SIG-M5 treated with dmso at 0.1 percent for 504 hours (cell line): Measurements from ENCODE around the gene GP1BA.

Experiments used
- DNase-seq: peaks from one replicate; lab custom pipeline; 2025; ENCODE audit not compliant: unreplicated experiment; lab: John Stamatoyannopoulos, UW

Gene GP1BA

DNA sequence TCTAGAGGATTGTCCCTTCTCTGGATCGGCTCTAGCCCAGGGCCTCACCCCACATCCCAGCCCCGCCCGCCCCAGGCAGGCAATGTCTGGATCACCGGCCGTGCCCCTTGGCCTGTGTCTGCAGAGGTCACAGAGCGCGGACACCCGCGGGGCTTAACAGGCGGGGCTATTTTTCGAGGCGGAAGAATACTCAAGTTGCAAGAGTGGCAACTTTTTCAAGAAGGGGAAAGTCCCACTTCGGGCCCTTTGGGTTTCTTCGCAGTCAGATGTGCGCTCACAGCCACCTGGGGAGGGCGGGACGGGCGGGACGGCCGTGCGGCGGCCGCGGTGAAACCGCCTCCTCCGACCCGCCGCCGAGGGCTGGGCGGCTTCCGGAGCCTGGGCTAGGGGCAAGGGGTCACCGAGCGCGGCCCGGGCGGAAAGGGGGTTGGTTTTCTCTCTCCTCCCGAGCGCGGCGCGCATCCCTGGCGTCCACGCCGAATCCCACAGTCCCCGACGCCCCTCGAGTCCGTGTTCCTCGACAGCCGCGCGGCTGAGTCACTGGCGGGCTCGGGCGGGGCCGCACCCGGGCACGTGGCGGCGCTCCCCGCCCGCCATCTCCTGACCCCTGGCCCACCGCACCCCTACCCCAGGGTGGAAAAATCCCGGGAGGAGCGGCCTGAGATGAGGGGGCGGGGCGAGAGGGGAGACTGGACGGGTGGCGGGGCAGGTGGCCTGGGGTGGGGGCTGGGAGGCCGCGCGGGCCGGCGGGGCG lies 17.4 kb downstream of the GP1BA start:
- peak; percentile 70 for DNase-seq

DNA sequence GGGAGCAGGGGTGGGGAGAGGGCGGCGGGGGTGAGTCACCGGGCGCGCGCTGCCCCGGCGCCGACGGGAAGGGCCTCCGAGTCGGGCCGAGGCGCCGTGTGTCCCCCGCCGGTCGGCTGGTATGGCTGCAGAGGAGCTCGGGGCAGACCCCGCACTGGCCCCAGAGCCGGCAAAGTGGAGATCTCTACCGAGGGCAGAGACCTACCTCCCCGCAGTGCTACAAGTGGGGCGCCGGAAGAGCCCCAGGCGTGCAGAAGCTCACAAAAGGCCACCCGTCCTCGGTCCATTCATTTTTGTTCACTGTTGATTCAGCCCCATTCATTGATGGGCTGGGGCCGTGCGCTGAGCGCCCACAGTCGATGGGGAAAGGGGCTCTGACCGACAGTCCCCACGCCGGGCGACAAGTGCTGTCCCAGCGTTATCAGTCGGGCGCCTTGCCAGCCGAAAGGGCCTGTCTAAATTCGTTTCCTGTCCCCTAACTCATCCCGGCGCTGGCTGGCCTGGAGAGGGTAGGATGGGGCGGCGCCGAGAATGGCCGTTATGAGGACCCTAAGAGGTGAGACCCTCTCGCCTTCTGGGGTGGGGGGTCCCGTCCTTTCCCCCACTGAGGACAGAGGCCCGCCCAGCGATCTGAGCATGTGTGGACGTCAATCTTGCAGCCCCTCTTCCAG lies 18.1 kb downstream of the GP1BA start:
- DNase-seq, result peak; percentile 34

DNA sequence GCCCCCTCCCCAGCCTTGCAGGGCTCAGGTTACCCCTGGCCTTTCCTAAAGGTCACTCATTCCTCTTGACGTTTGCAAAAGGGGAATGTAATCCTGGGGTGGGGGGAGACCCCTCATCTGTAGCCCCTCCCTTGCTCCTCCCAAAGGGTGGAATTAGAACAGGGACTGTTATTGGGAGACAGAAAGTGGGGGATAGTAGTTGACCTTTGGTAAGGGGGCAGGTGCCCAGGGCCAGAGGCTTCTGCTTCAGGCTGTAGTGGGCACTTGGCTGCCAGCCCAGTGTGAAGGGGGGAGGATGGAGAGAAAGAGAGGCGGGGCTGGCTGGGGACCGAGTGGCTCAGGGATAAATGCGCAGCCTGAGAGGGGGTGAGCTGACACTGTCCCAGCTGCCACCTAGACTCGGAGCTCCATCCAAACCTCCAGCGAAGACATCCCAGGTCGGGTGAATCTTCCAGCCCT lies 18.7 kb downstream of the GP1BA start, which contains the start of gene ENO3:
Gene ENO3 (plus strand): TSS at position 374 of the 459 bp plus-strand sequence. CDS start 711 bp downstream, outside the sequence.
- DNase-seq, result no peak

DNA sequence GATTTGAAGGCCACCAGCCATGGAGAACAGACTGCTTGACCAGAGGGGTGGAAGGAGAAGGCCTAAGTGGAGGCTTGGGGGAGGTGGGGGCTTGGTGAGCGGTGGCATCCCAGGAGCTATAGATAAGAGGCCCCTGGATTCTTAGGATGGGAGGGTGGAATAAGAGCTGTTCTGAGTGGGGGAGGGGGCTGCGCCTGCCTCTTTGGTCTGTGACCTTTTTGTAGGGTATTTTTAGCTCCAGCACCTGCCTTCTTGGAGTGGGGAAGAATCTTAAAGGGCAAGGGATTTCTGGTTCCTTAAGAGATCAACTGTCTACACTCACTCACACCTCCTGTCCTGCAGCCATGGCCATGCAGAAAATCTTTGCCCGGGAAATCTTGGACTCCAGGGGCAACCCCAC lies 19.4 kb downstream of the GP1BA start:
- no peak for DNase-seq

DNA sequence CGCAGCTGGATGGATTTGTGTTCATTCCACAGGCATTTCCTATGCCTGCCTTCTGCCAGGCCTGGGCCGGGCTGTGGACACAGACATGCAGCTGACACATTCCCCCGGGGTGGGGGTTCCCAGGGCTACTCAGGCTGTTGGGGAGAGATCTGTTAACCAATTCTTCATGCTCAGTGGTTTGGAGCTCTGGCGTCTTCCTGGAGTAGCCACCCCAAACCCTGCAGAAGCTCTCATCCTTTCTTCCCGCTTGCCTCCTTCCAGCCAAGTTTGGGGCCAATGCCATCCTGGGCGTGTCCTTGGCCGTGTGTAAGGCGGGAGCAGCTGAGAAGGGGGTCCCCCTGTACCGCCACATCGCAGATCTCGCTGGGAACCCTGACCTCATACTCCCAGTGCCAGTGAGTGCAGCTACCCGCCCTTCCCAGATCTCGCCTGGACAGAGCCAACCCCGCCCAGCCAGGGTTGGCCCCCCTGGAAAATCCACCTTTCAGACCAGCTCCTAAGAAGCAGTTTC lies 21.4 kb downstream of the GP1BA start:
- no peak for DNase-seq

DNA sequence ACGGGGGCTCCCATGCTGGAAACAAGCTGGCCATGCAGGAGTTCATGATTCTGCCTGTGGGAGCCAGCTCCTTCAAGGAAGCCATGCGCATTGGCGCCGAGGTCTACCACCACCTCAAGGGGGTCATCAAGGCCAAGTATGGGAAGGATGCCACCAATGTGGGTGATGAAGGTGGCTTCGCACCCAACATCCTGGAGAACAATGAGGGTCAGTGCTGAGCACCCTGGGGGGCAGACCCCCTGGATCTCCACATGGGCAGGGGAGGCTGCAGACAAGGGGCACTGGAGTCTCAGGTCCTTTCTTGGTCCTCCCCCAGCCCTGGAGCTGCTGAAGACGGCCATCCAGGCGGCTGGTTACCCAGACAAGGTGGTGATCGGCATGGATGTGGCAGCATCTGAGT lies 23.0 kb downstream of the GP1BA start:
- DNase-seq, result no peak

DNA sequence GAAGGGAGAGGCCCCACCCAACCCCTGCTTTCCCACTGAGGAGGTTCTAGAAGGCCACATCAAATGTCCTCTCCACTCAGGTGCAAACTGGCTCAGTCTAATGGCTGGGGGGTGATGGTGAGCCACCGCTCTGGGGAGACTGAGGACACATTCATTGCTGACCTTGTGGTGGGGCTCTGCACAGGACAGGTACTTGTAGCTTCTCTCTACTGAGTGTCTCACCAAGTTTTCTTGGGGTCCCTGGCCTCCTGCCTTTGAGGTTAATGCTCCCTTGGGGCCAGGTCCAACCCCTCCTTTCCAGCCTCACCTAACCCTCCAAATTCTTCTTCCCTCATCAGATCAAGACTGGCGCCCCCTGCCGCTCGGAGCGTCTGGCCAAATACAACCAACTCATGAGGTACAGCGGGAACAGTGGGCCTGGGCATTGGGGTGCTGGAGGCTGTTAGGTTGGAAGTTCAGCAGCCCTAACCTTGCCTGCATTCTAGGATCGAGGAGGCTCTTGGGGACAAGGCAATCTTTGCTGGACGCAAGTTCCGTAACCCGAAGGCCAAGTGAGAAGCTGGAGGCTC lies 24.5 kb downstream of the GP1BA start:
- no peak for DNase-seq

DNA sequence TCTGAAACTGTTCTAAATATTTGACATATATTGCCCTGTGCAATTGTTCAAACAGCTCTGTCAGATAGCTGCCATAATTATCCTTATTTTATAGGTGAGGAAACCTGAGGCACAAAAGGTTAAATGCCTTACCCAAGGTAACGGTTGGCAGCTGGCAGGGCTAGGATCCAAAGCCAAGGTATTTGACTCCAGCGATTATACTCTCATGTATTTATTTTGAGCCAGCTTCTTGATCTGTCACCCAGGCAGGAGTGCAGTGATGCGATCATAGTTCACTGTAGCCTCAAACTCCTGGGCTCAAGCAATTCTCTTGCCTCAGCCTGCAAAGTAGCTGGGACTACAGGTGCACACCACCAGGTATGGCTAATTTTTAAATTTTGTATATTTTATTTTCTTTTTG lies 26.0 kb downstream of the GP1BA start:
- no peak for DNase-seq

DNA sequence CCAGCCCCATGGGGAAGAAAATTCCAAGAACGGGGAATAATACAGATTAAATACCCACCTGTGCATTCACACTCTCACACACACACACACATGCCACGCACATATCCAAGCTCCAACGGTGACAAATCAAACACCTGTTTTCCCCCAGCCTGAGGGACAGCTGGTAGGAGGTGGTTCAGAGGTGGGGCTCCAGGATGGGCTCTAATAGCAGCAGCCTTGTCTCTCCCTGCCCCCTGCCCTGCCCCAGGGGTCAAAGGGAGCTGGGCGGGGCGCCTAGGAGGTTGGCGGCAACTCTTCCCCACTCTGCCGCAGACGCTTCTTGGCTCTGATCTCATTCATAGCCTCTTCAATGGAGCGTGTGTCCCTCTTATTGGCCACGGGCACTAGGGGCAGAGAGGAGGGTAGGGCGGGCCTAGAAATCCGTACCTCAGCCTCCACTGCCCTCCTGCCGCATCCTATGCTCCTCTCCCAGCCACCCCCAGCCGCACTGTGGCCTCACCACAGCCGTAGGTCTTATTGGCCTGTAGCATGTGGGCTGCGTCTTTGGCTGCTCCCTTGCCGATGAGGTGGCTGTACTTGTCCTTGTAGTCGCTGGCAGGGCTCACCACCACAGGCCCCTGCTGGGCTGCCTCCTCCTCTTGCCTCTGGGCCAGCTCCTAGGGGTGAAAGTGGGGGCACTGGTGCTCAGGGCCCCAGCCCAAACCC lies 27.3 kb downstream of the GP1BA start:
- no peak for DNase-seq

DNA sequence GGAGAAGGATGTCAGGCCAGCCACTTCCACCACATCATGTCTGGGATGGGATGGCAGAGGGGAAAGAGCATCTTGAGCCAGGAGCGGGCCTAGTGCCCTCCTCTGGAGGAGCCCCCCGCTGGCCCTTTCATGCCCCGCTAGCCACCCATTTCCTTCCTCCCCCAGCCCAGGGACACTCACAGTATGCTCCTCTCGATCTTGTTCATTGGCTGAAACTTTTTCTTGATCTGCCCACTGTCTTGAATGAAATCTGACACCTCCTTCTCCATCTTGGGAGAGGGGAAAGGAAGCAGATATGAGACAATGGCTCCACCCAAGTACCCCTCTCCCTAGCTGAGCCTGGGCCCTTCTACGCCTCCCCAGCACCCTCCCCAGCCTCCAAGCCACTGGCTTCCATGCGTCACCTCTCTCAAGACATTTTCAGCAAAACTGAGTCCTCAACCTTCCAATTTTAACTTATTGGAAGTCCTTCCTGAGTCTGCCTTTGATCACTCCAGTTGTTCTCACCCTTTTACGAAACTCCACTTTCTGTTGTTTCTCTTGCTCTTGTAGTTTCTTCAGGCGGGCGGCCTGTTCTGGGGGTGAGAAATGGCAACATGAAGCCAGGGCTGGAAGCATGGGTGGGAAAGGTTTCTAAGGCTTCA lies 28.3 kb downstream of the GP1BA start:
- no peak for DNase-seq

DNA sequence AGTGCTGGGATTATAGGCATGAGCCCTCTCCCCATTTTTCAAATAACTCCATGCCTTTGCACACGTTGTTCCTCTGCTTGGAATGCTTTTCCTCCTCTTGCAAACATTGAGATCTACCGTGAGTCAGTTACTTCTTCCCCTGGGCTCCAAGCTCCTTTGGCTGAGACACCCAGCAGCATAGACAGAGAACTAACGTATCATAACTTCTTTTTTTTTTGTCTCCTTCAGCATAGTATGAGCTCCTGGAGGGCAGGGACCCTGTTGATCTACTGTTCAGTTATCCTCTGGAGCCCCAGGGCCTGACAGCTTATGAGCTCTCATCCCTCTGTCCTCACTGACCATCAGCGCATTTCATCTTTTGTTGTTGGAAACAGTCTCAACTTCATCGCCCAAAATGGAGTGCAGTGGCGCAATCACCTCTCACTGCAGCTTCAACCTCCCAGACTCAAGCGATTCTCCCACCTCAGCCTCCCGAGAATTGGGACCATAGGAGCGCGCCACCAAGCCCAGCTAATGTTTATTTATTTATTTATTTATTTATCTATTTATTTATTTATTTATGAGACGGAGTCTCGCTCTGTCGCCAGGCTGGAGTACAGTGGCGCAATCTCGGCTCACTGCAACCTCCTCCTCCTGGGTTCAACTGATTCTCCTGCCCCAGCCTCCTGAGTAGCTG lies 33.4 kb downstream of the GP1BA start:
- no peak for DNase-seq

DNA sequence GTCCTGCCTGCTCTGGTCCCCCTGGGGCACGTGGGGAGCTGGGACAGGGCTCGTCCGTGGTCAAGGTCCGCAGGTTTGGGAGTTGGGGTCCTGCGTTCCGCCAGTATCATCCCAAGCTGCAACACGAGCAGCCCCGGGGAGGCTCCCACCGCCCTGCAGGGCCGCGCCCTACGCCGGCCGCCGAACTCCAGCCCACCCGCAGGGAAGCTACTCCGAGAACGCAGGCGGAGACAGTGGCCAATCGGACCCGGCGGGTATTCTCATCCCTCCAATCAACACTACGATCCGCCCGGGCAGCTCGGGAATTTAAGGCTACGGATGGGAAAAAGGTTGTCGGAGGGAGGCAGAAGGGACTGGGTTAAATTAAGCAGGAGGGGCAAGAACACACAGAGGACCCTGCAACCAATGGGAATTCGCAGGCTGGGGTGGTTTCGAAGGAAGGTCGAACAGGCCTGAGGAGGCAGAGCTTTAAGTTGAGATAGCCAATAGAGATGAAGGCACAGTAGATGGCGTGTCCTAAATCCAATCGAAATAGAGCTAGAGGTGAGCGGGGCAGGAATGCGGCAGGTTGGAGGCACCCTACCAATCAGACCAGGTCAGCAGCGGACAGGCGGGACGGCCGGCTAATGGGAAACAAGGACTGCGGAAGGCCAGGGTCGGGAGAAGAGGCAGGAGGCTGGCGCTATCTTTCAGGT lies 34.9 kb downstream of the GP1BA start:
- DNase-seq, result peak; percentile 100

DNA sequence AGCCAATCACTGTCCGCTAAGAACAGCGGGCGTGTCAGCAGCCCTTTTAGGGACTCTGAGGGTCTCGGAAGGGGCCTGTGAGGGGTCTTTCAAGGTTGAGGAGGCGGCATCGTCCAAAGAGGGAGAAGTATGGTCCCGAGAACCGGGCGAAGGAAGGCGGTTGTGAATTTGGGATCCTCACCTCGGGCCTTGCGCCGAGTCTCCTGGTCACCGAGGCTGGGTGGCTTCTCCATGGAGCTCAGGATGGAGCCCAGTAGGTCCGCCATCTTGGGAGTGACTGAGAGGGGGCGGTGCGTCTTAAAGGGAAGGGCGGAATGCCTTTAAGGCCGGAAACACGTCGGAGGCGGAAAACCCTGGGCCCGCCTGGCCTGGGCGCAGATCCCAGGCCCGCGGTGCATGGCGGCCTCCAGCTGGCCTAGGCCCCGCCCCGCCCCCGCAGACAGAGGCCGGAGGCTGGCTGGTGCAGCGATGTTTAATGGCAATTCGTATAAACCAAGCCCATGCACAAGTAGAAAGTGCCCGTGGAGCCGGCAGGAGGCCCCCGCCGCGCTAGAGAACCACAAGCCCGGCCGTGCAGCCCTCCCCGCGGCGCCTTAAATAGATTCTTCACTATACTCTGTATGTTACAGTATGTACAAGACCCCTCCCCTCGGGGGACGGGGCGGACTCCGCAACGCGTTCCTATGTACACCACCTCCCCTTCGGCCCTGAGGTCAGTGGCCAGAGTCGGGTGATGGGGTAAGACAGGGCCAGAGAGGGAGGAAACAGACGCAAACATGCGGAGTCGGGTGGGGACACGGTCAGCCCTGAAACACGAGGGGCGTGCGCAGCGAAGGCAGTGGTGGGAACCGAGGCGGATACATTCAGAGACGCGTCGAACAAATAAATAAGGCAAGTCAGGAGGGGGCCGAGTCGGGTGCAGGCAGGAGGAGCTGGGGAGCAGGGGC lies 35.7 kb downstream of the GP1BA start, which contains the start of gene SPAG7:
Gene SPAG7 (minus strand): TSS at position 279 of the 947 bp plus-strand sequence. CDS start 13 bp downstream, at position 266.
- peak; percentile 94 for DNase-seq

DNA sequence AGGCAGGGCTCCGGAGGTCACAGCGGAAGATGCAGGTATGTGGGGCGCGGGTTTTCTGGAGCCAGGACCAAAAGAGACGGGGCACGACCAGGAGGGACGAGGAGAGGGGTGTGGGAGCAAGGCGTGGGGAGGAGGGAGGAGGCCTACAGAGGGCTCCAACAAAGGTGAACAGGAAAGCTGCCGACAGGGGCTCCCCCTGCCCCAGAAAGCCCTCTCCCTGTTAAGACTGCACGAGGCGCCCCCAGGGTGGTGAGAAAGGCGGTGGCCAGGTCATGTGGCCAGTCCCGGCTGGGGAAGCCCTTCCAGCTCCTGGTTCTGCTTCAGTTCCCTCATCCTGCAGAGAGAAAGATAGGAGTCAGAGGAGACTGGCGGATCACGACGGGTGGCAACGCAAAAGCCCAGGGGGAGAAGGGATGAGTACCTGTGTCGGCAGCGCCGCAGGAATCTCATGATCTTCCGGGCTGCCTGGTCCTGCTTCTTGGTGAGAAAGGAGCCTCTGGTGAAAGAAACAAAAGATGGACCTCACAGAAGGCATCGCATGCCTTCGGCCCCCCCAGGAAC lies 36.5 kb downstream of the GP1BA start:
- DNase-seq, result no peak

DNA sequence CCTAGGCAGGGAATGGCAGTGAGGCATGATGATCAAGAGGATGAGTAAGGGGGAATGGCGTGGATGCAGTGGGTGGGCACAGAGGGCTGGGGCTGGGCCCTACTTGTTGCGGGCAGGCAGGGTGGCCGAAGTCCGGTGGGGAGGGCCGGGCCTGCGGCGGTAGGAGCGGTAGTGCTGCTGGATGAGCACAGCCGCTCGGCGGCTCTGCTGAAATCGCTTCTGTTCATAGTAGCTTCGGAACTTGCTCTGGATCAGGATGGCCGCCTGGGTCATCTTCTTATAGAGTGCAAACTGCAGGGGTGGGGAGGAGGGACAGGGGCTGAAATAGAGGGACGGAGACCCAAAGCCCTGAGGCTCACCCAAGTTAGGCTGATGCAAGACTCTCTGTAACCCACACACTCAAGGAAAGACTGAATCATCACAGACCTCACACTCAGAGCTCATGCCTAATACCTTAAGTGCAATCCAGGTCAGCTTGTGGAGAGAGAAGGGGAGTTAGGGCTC lies 37.0 kb downstream of the GP1BA start:
- DNase-seq, result peak; percentile 84

DNA sequence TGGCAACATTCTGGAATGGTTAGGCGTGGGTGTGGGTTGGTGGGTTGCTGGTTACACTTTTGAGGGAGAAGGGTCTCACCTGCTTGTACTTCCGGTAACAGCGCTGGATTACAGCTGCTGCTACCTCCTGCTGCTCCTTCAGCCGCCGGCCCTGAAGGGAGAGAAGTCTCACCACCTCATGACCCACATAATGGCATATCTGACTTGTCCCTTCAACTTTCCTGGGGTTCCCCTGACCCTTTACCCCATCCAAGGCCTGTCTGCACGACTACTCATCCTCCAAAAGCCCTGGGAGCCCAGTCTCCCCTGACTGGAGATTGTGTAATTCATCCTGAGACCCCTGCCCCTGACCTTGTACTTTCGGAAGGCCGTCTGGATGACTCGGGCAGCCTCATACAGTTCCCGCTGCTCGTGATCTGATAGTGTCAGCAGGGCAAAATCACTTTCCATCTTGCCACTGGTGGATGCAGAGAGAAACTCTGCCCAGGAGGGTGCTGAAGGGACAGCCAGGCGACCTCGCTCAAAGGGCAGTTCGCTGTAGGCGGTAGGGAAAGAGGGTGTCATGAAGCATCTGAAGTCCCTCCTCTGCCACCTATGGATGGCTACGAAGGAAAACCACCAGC lies 37.6 kb downstream of the GP1BA start:
- no peak for DNase-seq

DNA sequence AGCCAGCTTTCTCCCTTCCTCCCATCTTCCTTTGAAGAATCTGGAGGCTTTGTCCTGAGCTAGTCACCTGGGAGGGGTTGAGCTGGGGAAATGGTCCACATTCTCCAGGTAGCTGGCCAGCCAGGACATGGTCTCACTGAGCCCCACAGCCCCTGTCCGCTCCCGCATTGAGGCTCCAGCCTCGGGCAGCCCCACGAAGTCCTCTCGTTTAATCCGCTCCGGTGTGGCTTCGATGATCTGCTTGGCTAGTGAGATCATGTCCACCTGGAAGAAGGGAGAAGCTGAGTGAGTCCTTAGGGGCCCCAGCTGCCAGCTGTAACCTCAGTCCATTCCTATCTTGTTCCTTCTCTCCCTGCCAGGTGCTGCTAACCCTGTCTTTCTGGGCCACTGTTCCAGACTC lies 38.2 kb downstream of the GP1BA start:
- no peak for DNase-seq
